ENCODE data around the gene EYA3. TPM values are rescaled to one million over a fixed set of nuclear protein-coding genes. Genes with fewer than 3 reads are reported as not detected.

The EYA3 gene
- total and polyA plus RNA-seq, 2 donors (not counting 3 experiments of a cell fraction or from before 2014, with no cell fraction given), result 12.7 to 33.0 TPM

- Histone ChIP-seq H3K4me3 (replicated peaks in 1 of 3; ENCODE audit: insufficient read depth in 1 of 3, low read depth in 1 of 3, low read length in 3 of 3) (no peak overlapping the region), H3K9ac (replicated peaks; ENCODE audit: extremely low read depth, insufficient read depth, low read length) (no peak overlapping the region), H3K27ac (ENCODE audit: insufficient read depth, low read depth, low read length) (no peak overlapping the region), H2AFZ (ENCODE audit: low read depth, low read length) (no peak overlapping the region), H3K27me3 (ENCODE audit: control insufficient read depth in 2 of 2, insufficient read depth in 2 of 2, low read length in 2 of 2) (peaks cover 10% of the 10 kb centered on the region in 2 experiments), H4K20me1 (replicated peaks; ENCODE audit: control insufficient read depth, extremely low read depth, insufficient read depth, low read length) (no peaks in the 10 kb centered on the region), H3K4me2 (ENCODE audit: insufficient read depth, low read length) (no peak overlapping the region), H3K36me3 (ENCODE audit: control insufficient read depth in 2 of 2, extremely low read depth in 1 of 2, insufficient read depth in 2 of 2, low read length in 2 of 2) (no peaks in the 10 kb centered on the region), H3K4me1 (ENCODE audit: control insufficient read depth, extremely low read depth, insufficient read depth, low read length) (no peaks in the 10 kb centered on the region), H3K79me2 (ENCODE audit: control insufficient read depth, insufficient read depth, low read length) (no peaks in the 10 kb centered on the region), H3K9me3 (replicated peaks; ENCODE audit: control insufficient read depth, insufficient read depth, low read length) (no peaks in the 10 kb centered on the region), H3K9me1 (replicated peaks; ENCODE audit: control insufficient read depth, extremely low read depth, insufficient read depth, low read length) (no peaks in the 10 kb centered on the region)
- intact Hi-C loops (cut with micrococcal nuclease) (no loop called here), dilution Hi-C loops (cut with MboI; ENCODE audit: extremely low pct_ligation_motif_present, low sequenced_read_pairs) (no loop called here)
- CTCF ChIA-PET, result interaction anchor here (0.8 kb wide), 1 partner anchor 82 kb away, joined by 3 read pairs; no protein-coding TSS in a partner anchor
- no peak for DNase-seq (ENCODE audit: low read depth, low spot score)
- POLR2A ChIA-PET, result no interaction called here
- TF ChIP-seq JUN (IDR thresholded peaks at IDR 0.05; ENCODE audit: borderline replicate concordance, insufficient read depth, insufficient read length, low read depth) (no peak), CTCF (IDR thresholded peaks at IDR 0.05; ENCODE audit: extremely low read depth in 1 of 2, insufficient read depth in 1 of 2, low read depth in 1 of 2, low read length in 2 of 2) (no peak), MYC (IDR thresholded peaks at IDR 0.05; ENCODE audit: low read depth, low read length) (no peak), FOS (IDR thresholded peaks at IDR 0.05; ENCODE audit: borderline replicate concordance, insufficient read depth, low read length) (no peak), GATA2 (IDR thresholded peaks at IDR 0.05; ENCODE audit: insufficient read depth, insufficient read length, low read depth, low read length) (no peak), POLR2A (IDR thresholded peaks at IDR 0.05; ENCODE audit: low read depth, low read length) (no peak), POLR2AphosphoS5 (IDR thresholded peaks at IDR 0.05; ENCODE audit: insufficient read depth, low read depth, low read length) (no peak), MAX (IDR thresholded peaks at IDR 0.05; ENCODE audit: insufficient read depth, insufficient read length) (no peak)
- no TSS peak for BruUV-seq (replicated peaks)
- no peak for FAIRE-seq
These were observed 38.5 kb upstream of the EYA3 start for GRCh38 chr1:28126783-28127490.

Data from endothelial cell of umbilical vein (primary cell).